ENCODE results near the gene RALGAPA2. TPM values are rescaled to one million over a fixed set of nuclear protein-coding genes. Genes with fewer than 3 reads are reported as not detected.

Gene RALGAPA2
- total RNA-seq, 1 donor from 2014 or later = 21.8 TPM

DNA sequence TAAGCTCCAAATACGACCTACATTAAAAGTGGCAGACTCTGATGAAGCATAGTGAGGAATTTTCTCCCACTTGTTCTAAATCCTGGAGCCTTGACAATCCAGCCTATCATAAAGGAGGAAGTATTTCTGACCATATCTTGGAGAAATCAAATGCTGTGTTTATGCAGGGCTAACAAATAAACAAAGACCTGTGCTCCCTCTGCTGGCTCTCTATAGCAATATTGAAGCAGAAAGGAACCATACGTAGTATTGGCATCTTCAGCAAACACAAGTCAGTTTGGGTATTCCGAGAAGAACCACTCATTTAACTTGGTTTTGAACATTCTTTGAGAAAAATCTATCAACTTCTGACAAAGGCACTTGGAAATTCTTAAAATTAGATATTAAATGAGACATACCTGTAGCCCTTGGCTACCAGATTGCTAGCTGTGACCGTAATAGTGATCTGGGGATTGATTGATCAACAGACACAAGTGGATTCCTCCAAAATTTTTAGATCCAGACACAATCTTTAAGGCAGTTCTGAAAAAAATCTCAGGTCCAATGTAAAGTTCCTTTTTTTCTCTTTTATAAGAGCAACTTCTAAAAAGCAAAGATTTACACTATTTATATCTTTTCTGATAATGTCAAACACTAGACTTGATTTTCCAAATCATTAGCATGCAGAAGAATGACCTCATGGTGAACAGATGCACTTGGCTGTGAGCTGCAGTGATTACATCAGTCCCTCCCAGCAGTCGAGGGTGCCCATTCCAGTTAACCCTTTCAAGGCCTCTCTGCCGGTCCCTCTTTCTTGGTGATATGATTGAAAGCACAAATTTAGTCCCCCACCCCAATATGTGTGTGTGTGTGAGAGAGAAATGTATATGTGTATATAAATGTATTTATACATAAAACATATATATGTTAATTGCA, 304.3 kb downstream of the RALGAPA2 start:
- DNase-seq (ENCODE audit: low read depth, low spot score) = no peak

GRCh38 chr20:20406306-20406705, 306.1 kb downstream of the RALGAPA2 start:
- no peak for DNase-seq (ENCODE audit: low read depth, low spot score)

DNA sequence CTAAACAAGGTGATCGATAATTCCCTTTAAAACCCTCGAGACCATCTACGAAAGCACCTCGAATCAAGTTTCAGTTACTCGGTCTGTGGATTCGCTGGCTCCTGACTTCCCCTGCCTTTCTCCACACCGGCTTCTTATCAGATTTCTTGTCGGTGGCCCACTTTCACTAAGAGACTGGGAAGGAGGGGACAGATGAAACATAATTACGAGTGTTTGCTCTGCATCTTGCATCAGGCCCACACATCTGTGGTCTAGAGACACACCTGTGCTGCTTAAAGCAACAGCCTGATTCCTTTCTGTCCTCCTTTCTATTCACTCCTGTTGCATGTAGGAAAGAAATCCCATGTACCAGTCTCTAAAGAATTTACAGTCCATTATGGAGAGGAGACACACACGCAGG, 306.8 kb downstream of the RALGAPA2 start:
- no peak for DNase-seq (ENCODE audit: low read depth, low spot score)

GRCh38 chr20:20404633-20405032, 307.8 kb downstream of the RALGAPA2 start:
- DNase-seq (ENCODE audit: low read depth, low spot score) = no peak

DNA sequence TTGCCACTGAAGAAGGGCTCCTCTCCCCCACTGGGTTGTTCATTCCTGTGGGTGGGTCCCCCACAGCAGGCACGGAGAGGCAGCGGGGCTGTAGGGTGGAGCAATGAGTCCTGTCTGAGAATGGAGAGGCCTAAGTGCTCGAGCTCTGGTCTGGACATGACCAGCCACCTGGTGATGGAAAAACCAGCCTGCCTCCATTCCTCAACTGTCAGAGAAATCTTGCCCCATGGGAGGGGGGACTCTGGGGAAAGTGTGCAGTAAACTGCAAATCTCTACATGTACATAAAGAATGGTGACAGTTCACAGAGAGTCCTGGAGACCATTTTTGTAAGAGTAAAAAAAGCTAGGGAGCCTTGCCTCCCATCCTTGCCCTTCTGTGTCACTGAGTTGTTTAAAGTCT, 310.5 kb downstream of the RALGAPA2 start:
- no peak for DNase-seq (ENCODE audit: low read depth, low spot score)

DNA sequence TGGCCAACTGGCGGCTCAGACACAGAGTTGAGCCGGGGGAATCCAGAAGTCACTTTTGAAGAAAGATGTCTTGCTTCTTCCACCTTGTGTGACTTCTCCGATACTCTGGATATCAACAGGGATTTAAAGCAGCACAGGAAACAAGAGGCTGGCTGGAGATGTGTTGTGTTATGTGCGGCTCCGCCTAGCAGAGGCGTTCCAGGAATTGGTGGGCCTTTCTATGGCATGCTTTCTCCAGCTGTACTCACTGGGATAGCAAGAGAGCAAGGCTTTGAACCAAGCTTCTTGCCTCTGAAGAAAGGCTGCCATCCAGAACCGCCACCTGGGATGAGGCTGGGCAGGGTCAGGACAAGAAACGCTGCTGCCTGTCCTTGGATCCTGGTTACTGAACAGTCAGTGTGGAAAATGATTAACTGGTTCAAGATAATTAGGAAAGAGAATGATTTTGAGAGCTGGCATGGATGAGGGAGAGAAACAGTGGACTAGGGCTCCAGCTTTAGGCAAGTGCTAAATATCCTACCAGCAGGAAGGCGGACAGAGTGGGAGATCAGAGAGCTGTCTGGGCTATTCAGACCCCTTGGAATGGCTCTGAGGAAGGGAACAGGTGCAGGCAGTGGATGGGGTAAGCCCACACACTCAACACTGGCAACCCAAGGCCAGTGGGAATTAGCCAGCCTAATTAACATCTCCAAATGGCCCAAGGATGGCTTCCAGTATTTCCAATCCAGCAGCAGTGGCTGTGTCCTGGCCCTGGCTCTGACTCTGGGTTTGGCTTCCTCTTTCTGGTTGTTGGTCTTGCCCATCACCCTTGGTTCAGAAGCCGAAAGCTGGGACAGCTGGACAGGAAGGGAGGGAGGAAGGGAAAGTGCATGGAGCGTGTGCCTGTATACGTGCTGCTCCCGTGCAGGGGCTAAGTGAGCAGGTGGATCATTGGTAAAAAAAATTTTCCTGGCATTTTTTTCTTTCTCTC, 312.6 kb downstream of the RALGAPA2 start:
- no peak for DNase-seq (ENCODE audit: low read depth, low spot score)

- no peak for DNase-seq (ENCODE audit: low read depth, low spot score)
These were observed 314.3 kb downstream of the RALGAPA2 start for GRCh38 chr20:20398123-20398522.

DNA sequence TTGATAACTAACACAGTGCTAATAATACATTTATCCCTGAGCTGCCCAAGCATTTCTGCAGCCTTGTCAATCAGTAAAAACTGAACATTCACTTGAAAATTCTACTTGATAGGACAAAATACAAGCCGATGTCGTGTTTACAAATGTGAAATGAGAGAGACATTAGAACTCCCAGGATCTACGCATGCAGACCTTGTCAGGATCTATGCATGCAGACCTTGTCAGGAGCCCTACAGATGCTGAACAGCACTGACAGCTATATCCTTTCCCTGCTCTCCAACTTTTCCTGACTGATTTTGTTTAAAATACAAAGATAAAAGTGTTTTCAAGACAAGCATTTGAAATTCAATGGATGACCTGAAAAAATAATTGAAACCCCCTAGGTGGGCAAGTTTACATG, 315.6 kb downstream of the RALGAPA2 start:
- no peak for DNase-seq (ENCODE audit: low read depth, low spot score)

GRCh38 chr20:20395903-20396568, 316.4 kb downstream of the RALGAPA2 start:
- no peak for DNase-seq (ENCODE audit: low read depth, low spot score)

GRCh38 chr20:20395087-20395486, 317.4 kb downstream of the RALGAPA2 start:
- DNase-seq (ENCODE audit: low read depth, low spot score) = no peak

DNA sequence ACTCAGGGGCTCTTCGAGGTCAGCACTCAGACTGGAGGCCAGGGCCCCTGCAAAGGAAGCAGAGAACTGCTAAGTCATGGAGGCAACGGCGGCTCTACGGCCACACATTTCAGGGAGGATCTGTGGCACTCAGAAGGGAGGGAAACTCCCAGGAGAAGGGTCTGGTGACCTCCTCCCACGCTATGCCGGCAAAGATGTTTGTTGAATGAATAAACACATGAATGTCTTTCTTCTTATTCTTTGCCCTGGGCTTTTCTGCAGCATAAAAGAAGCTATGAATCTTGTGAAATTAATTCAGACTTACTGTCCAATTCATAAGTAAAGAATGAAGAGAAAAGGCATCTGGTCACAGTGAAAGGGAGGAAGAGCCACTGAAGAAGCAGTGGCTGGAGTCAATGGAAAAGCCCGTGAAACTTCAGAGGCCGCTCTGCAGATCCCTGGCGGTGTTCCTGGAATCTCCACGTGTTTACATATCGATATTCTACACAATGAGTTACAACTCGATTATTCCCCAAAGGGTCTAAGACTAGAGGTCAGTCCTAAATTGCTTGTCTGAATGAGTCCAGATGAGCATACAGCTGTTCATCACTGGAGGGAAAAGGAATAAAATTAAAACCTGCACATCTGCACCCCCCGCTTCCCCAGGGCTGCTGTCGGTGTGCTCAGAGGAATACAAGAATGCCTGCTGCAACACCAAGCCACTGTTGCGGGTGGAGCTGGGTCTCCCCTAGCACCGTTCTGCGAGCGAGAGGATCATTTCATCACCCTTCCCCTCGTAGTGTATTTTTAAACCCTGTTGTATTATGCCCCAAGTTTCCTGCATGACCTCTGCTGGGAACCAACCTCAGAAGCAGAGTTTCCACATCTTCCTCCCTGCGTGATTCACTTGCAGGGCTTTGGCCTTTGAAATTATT, 319.0 kb downstream of the RALGAPA2 start:
- DNase-seq (ENCODE audit: low read depth, low spot score) = no peak

DNA sequence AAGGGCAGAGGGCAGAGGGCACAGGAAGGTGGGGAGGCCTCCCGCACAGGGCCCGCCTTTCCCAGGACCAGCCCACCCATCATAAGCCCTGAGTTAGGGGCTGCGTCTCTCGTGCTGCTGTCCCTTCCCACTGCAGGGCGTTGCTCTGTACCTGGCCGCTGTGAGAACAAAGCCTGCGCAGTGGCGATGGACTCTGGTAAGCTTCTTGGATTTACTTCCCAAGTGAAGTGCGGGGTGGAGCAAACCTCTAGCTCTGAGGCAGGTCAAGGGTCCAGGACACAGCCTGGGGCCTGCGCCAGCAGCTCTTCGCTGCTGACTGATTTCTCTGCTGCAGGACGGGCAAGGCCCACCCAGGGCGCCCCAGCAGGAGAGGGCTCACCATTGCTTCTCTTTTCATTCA, 320.7 kb downstream of the RALGAPA2 start:
- no peak for DNase-seq (ENCODE audit: low read depth, low spot score)

DNA sequence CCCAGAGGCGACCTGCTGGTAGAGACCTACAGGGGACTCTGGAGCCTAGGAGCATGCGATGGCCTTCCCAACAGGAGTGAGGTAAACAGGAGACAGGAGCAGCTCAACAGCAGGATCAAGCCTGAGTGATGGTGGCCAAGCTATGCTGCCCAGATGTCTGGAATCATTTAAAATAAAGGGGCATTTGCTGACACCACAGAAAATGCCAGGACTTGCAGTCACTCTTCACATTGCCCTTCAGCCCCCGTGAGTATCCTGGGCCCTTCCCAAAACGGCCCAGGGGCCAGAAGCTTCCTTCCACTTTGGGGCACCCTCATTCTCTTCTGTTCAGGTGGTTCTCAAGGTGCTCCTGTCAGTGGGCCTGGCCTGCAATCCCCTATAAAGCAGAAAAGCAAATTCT, 321.3 kb downstream of the RALGAPA2 start:
- no peak for DNase-seq (ENCODE audit: low read depth, low spot score)

DNA sequence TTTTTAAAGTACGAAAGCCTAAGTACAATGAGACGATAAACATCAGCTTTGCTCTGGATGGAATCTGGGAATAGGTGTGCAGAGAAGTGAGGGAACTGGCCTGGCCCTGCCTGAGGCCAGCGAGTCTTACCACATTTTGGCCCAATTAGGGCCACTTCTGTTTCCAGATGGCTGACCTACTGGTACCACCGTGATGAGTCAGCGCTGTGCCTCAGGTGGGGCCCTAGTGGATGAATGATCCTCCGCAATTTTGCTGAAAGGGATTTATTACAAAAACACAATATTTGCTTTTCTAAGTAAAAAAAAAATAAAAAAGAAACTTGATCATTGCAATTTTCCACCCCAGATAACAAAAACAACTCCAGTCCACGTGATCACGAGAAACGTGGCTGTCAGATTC, 322.1 kb downstream of the RALGAPA2 start:
- DNase-seq (ENCODE audit: low read depth, low spot score) = no peak

DNA sequence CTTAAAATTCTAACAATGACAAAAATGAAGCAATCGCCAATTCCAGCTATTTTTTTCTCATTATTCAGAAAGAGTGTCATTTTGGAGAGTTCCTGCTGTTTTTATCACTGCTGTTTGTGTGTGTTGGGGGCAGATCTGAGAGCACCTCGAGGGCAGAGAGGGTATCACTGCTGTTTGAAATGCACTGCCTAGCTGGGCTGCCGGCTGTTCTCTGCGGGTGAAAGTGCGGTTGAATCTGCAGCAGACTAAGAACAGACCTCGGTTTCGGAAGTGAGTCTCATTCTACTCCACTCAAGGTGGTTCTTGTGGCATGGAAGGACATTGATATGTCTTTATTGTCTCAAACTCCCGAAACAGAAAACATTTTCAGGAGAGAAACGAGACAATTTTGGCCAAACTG, 326.3 kb downstream of the RALGAPA2 start:
- DNase-seq (ENCODE audit: low read depth, low spot score) = no peak

- no peak for DNase-seq (ENCODE audit: low read depth, low spot score)
These were observed 336.6 kb downstream of the RALGAPA2 start for GRCh38 chr20:20375862-20376261.

- DNase-seq (ENCODE audit: low read depth, low spot score) = no peak
These were observed 339.3 kb downstream of the RALGAPA2 start for GRCh38 chr20:20373091-20373571.

DNA sequence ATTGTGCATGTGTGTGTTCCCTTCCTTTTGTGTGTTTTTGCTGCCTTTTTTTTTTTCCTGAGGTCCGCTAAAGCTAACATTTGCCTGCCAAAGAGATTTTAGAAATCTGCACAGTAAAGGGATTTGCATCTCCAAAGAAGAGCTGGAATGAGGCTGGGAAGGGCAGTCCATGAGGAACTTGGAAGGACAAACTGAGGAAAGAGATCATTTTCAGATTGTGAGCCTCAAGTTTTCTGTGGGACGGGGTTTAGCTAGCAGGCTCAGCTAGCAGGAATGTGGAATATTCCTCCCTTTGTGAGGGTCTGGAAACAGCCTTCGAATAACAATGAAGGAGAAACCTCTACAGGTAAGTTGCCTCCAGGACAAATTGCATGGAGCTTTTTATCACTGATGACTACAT, 340.8 kb downstream of the RALGAPA2 start:
- no peak for DNase-seq (ENCODE audit: low read depth, low spot score)

DNA sequence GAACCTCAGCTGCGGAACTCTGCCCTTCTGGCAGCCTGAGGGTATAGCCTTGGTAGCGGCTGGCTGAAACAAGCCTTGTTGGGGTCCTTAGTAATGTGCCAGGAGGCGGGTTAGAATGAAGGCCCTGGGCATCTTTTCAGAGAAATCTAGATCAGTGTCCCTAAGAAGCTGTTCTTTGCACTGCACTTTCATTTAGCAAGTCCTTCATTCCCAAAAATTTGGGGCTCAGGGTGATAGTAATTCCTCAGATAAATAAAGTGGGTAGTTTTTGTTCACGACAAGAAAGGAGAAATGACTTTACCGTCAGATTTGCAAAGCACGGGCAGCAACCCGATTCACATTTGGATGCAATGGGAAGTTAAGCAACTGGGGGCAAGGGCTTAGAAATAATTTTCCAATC, 341.4 kb downstream of the RALGAPA2 start:
- no peak for DNase-seq (ENCODE audit: low read depth, low spot score)

GRCh38 chr20:20370094-20370575, 342.3 kb downstream of the RALGAPA2 start:
- DNase-seq (ENCODE audit: low read depth, low spot score) = no peak

All from pulmonary artery endothelial cell (primary cell).